ENCODE results near the gene GPC2. TPM values are rescaled to one million over a fixed set of nuclear protein-coding genes. Genes with fewer than 3 reads are reported as not detected.

Gene GPC2
- polyA plus RNA-seq, 1 experiment: 1.9 TPM

GRCh38 chr7:100126931-100127865, 50.0 kb downstream of the GPC2 start, which contains the start of gene MBLAC1:
TSS of gene MBLAC1 (plus strand) at chr7:100126967. CDS start at chr7:100127396, 429 bp downstream.
- Histone ChIP-seq H3K36me3 (ENCODE audit: control insufficient read depth, insufficient read depth, low read length) (0 out of 2 replicates have a peak, but pooled peaks cover under 1% of the 10 kb centered on the region), H3K4me3 (ENCODE audit: low read depth, low read length) (peak within 1 kb of the TSS; percentile 77), H3K27me3 (ENCODE audit: control insufficient read depth, insufficient read depth, low read length) (no peaks in the 10 kb centered on the region)
- ChIA-PET CTCF (interaction anchor here (0.5 to 9.6 kb wide), 6 partner anchors 17 to 148 kb away, joined by 3 to 147 read pairs (median 4); partner anchors contain the start of gene PVRIG), POLR2A (interaction anchor here (0.6 to 0.8 kb wide), 2 partner anchors 12 to 22 kb away, joined by 3 to 4 read pairs; partner anchors contain the start of gene LAMTOR4)
- peak; percentile 26 for DNase-seq (ENCODE audit: low read depth)
- TF ChIP-seq, protein P1, sequence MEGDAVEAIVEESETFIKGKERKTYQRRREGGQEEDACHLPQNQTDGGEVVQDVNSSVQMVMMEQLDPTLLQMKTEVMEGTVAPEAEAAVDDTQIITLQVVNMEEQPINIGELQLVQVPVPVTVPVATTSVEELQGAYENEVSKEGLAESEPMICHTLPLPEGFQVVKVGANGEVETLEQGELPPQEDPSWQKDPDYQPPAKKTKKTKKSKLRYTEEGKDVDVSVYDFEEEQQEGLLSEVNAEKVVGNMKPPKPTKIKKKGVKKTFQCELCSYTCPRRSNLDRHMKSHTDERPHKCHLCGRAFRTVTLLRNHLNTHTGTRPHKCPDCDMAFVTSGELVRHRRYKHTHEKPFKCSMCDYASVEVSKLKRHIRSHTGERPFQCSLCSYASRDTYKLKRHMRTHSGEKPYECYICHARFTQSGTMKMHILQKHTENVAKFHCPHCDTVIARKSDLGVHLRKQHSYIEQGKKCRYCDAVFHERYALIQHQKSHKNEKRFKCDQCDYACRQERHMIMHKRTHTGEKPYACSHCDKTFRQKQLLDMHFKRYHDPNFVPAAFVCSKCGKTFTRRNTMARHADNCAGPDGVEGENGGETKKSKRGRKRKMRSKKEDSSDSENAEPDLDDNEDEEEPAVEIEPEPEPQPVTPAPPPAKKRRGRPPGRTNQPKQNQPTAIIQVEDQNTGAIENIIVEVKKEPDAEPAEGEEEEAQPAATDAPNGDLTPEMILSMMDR (IDR thresholded peaks at IDR 0.05; ENCODE audit: insufficient read depth, low read depth, low read length): 0 out of 2 replicates have a peak, but pooled peaks have one; percentile 1

- no peaks in the 10 kb centered on the region for H3K27me3 ChIP-seq (ENCODE audit: control insufficient read depth, insufficient read depth, low read length)
- 0 out of 2 replicates have a peak, but pooled peaks cover 2% of the 10 kb centered on the region for H3K36me3 ChIP-seq (ENCODE audit: control insufficient read depth, insufficient read depth, low read length)
- TF ChIP-seq, protein P1 (IDR thresholded peaks at IDR 0.05; ENCODE audit: insufficient read depth, low read depth, low read length): 0 out of 2 replicates have a peak, but pooled peaks have one; percentile 8
- H3K4me3 ChIP-seq (ENCODE audit: low read depth, low read length): peak overlapping the region; percentile 77
- no peak for DNase-seq (ENCODE audit: low read depth)
- POLR2A ChIA-PET: interaction anchor here (0.6 to 0.8 kb wide), 2 partner anchors 11 to 23 kb away, joined by 3 to 4 read pairs; partner anchors contain the start of gene LAMTOR4
- CTCF ChIA-PET: interaction anchor here (0.5 to 0.8 kb wide), 3 partner anchors 17 to 147 kb away, joined by 3 to 4 read pairs (median 3); no protein-coding TSS in a partner anchor
These were observed 50.8 kb downstream of the GPC2 start for GRCh38 chr7:100126239-100126930.

GRCh38 chr7:100124301-100125230, 52.6 kb downstream of the GPC2 start:
- H3K27me3 ChIP-seq (ENCODE audit: control insufficient read depth, insufficient read depth, low read length): no peaks in the 10 kb centered on the region
- POLR2A ChIA-PET: no interaction called here

GRCh38 chr7:100122568-100122967, 54.6 kb downstream of the GPC2 start:
- POLR2A ChIA-PET: no interaction called here
- H3K27me3 ChIP-seq (ENCODE audit: control insufficient read depth, insufficient read depth, low read length): no peaks in the 10 kb centered on the region
- 0 out of 2 replicates have a peak, but pooled peaks cover 2% of the 10 kb centered on the region for H3K36me3 ChIP-seq (ENCODE audit: control insufficient read depth, insufficient read depth, low read length)
- DNase-seq (ENCODE audit: low read depth): no peak
- H3K4me3 ChIP-seq (ENCODE audit: low read depth, low read length): no peak overlapping the region
- CTCF ChIA-PET: interaction anchor here (0.7 to 2.1 kb wide), 3 partner anchors 10 to 129 kb away, joined by 3 to 4 read pairs (median 3); no protein-coding TSS in a partner anchor
- TF ChIP-seq, protein P1 (IDR thresholded peaks at IDR 0.05; ENCODE audit: insufficient read depth, low read depth, low read length): no peak

More at GRCh38 chr7:100124301-100125230, 52.6 kb downstream of the GPC2 start:
- no peak for DNase-seq (ENCODE audit: low read depth)
- CTCF ChIA-PET: interaction anchor here (0.6 to 2.1 kb wide), 8 partner anchors 9 to 283 kb away, joined by 3 to 7 read pairs (median 3); no protein-coding TSS in a partner anchor
- H3K36me3 ChIP-seq (ENCODE audit: control insufficient read depth, insufficient read depth, low read length): 0 out of 2 replicates have a peak, but pooled peaks cover 2% of the 10 kb centered on the region
- no peak overlapping the region for H3K4me3 ChIP-seq (ENCODE audit: low read depth, low read length)
- TF ChIP-seq, protein P1 (IDR thresholded peaks at IDR 0.05; ENCODE audit: insufficient read depth, low read depth, low read length): no peak
